DMS153 treated with DMSO at 0.1 percent for 48 hours (cell line): ENCODE results near the gene PSENEN.

ENCODE experiments used
- DNase-seq: peaks from one replicate; lab custom pipeline; 2025; ENCODE audit not compliant: unreplicated experiment; lab: John Stamatoyannopoulos, UW

Gene PSENEN

GRCh38 chr19:35750167-35750566 is 4.7 kb downstream of the PSENEN start:
- DNase-seq: no peak

- DNase-seq: no peak
Measured at GRCh38 chr19:35751839-35752745, 6.6 kb downstream of the PSENEN start.

- DNase-seq: no peak
Measured at GRCh38 chr19:35752746-35753350, 7.4 kb downstream of the PSENEN start.

GRCh38 chr19:35753634-35754369 is 8.4 kb downstream of the PSENEN start:
- no peak for DNase-seq

GRCh38 chr19:35754370-35755130 is 9.1 kb downstream of the PSENEN start:
- DNase-seq: no peak

- DNase-seq: no peak
Measured at GRCh38 chr19:35755131-35755549, 9.7 kb downstream of the PSENEN start.

- DNase-seq: no peak
Measured at GRCh38 chr19:35755550-35756376, 10.3 kb downstream of the PSENEN start.

GRCh38 chr19:35756377-35757230 is 11.2 kb downstream of the PSENEN start, which contains the start of gene HSPB6:
HSPB6 (minus strand) TSS chr19:35757029; CDS start chr19:35757008, 21 bp downstream.
- DNase-seq: no peak

GRCh38 chr19:35757231-35757748 is 11.8 kb downstream of the PSENEN start:
- no peak for DNase-seq

- peak; percentile 97 for DNase-seq
Measured at GRCh38 chr19:35757749-35758608, 12.5 kb downstream of the PSENEN start, which contains the start of gene PROSER3. PROSER3 (plus strand) TSS chr19:35758176; CDS start chr19:35758216, 40 bp downstream.

- no peak for DNase-seq
Measured at GRCh38 chr19:35759697-35760096, 14.2 kb downstream of the PSENEN start.

- DNase-seq: no peak
Measured at GRCh38 chr19:35760711-35761349, 15.4 kb downstream of the PSENEN start.

- DNase-seq: no peak
Measured at GRCh38 chr19:35764432-35765315, 19.2 kb downstream of the PSENEN start.

GRCh38 chr19:35766571-35767104 is 21.2 kb downstream of the PSENEN start:
- no peak for DNase-seq

GRCh38 chr19:35767288-35768081 is 22.0 kb downstream of the PSENEN start:
- no peak for DNase-seq
